ENCODE data around the gene FARS2.
"Not testable (repeated sequence)": the region's sequence is repeated elsewhere in the genome, so short reads cannot be mapped to it uniquely, and the experiment has no call there.

Gene FARS2

DNA sequence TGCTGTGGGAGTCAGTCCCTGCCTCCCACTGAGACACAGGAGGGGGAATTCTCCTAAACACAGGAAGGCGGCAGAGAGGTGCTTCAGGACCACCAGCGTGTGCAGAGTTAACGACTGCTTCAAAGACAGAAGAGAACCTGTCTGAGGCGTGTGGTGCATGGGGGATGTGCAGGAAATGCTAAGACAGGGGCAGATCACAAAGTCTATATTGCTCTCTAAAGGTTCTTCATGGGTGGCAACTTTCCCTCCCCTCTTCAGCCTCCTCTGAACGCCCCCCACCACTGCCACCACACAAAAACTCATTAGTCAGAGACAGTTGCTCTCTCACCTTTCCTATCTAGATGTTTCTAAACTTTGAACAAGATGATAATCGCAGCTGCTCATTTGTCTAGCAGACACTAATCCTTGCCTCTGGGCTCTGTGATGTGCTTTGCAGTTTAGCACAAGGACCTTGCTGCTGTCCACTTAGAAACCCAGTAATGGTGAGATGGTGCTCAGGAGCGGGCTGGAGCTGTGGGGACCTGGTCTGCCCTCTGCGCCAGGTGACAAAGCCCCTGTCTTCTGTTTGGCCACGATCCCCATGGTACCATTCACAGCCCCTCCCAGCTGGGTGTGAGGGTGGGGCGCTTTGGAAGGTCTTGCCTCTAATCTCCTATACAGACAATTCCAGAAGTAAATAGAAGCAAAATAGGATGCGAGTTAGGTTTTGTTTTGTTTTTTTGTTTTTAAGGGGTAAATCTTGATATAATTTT, 525.8 kb downstream of the FARS2 start:
- no peak for DNase-seq (ENCODE audit: low read depth)

- not testable (repeated sequence) for DNase-seq (ENCODE audit: low read depth)
Observed at GRCh38 chr6:5789426-5789825, 528.1 kb downstream of the FARS2 start.

DNA sequence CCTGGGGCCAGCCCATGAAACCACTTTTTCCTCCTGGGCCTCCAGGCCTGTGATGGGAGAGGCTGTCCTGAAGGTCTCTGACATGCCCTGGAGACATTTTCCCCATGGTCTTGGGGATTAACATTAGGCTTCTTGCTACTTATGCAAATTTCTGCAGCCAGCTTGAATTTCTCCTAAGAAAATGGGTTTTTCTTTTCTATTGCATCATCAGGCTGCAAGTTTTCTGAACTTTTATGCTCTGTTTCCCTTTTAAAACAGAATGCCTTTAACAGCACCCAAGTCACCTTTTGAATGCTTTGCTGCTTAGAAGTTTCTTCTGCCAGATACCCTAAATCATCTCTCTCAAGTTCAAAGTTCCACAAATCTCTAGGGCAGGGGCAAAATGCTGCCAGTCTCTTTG, 535.2 kb downstream of the FARS2 start:
- DNase-seq (ENCODE audit: low read depth): not testable (repeated sequence)

GRCh38 chr6:5806406-5806805, 545.1 kb downstream of the FARS2 start:
- not testable (repeated sequence) for DNase-seq (ENCODE audit: low read depth)

DNA sequence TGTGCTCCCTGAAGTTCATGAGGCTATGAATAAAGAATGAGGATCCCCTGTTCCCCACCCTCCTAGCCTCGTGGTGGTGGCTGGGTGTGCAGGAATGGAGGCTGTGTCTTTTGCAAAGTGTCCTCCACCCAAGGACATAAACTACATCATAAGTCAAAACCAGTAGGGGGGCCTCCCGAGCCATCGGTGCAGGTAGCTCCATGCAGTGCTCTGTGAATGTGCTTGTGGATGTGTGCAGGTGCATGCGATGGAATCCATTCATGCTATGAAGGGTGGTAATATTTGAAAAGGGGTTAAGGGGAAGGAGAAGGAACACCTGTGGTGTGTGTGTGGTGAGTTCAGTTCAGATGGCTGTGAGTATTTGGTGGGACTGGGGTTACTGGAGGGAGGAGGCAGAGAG, 548.1 kb downstream of the FARS2 start:
- DNase-seq (ENCODE audit: low read depth): no peak

GRCh38 chr6:5811997-5812396, 550.7 kb downstream of the FARS2 start:
- no peak for DNase-seq (ENCODE audit: low read depth)

GRCh38 chr6:5813625-5814027, 552.3 kb downstream of the FARS2 start:
- no peak for DNase-seq (ENCODE audit: low read depth)

DNA sequence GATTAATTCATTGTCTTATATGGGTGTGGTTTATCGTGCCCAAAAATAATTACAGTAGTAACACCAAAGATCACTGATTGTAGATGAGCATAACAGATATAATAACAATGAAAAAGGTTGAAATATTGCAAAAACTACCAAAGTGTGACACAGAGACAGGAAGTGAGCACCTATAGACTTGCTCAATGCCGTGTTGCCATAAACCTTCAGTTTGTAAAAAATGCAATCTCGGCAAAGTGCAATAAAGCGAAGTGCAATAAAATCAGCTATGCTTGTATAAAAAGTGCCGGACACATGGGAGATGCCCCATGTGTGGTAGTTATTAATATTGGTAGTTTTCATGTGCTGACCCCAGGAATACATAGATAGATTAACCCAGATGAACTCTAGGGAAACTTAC, 552.8 kb downstream of the FARS2 start:
- no peak for DNase-seq (ENCODE audit: low read depth)

GRCh38 chr6:5814901-5815300, 553.6 kb downstream of the FARS2 start:
- DNase-seq (ENCODE audit: low read depth): no peak

DNA sequence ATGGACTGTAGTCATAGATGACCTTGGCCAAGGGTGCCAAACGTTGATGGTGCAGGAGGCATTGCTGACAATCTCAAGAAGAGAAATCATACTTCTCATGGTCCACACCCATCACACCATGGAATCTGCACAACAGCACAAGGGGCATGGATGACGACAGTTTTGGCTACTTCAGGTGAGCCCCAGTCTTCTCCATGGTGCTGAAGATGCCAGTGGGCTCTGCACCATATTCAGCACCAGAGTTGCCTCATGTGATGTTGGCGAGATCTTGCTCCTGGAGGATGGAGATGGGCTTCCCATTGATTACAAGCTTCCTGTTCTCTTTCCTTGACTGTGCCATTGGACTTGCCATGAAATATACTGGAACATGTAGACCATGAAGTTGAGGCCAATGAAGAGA, 556.6 kb downstream of the FARS2 start:
- no peak for DNase-seq (ENCODE audit: low read depth)

DNA sequence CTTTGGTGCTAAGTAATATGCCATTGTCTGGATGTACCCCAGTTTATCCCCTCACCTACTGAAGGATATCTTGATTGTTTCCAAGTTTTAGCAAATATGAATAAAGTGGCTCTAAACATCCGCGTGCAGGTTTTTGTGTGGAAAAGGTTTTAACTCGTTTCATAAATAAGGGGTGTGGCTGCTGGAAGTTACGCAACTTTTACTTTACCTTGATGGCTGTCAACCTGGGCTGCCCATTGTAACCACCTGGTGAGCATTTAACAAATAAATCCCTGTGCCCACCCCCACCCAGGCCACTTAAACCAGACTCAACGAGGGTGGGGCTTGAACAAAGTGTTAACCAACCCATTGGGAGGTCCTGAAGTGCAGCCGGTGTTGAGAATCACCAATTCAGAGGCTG, 557.6 kb downstream of the FARS2 start:
- DNase-seq (ENCODE audit: low read depth): no peak
